HEK293 (cell line): ENCODE results near the gene DEK.

Experiments
- CTCF ChIA-PET: fragments of 350-600 bp; formaldehyde crosslinking; extraction: SDS; loops from one replicate; lab custom pipeline; 2021; ENCODE audit warnings: antibody characterized with exemption; lab: Yijun Ruan, JAX
- POLR2A ChIA-PET: fragments of 300-600 bp; formaldehyde crosslinking; extraction: SDS; loops from one replicate; lab custom pipeline; 2020; ENCODE audit warnings: antibody characterized with exemption, inconsistent platforms; lab: Yijun Ruan, JAX
- H3K27ac ChIP-seq: fragments of 200-500 bp; sonication (Bioruptor generic); 2 replicates; pipeline ENCODE4 v1.5.1; 2014; ENCODE audit warnings: low read depth, low read length, control low read depth, inconsistent platforms; ENCODE audit errors: extremely low read depth
- H3K36me3 ChIP-seq, 2 experiments: fragments of 200-500 bp in 1 of 2; sonication (Bioruptor generic) in 1 of 2; 1 replicate in 1 of 2; 2 replicates in 1 of 2; pipeline ENCODE4 v1.5.1; 2014 to 2017; ENCODE audit warnings: inconsistent platforms in 2 of 2, low read length in 2 of 2; ENCODE audit not compliant: control insufficient read depth in 2 of 2, insufficient read depth in 1 of 2
- H3K4me1 ChIP-seq: fragments of 200-500 bp; sonication (Bioruptor generic); 2 replicates; pipeline ENCODE4 v1.5.1; 2014; ENCODE audit warnings: mild to moderate bottlenecking, low read length, inconsistent platforms; ENCODE audit not compliant: control insufficient read depth, insufficient read depth
- H3K4me3 ChIP-seq: 2 replicates; pipeline ENCODE4 v1.5.1; 2011; ENCODE audit warnings: low read depth, mild to moderate bottlenecking, control low read depth, low read length, moderate library complexity
- H3K9me3 ChIP-seq: fragments of 200-500 bp; sonication (Bioruptor generic); 2 replicates; pipeline ENCODE4 v1.5.1; 2014; ENCODE audit warnings: low read depth, low read length, inconsistent platforms; ENCODE audit not compliant: control insufficient read depth, insufficient read depth
- ATF2 ChIP-seq: fragments of 450-650 bp; formaldehyde crosslinking; IDR thresholded peaks from 2 replicates; pipeline ENCODE4 v1.5.1; 2016; ENCODE audit warnings: missing biosample characterization, missing genetic modification characterization, low read depth
- GFI1B ChIP-seq: fragments of 450-650 bp; formaldehyde crosslinking; IDR thresholded peaks from 2 replicates; pipeline ENCODE4 v1.5.1; 2016; ENCODE audit warnings: missing biosample characterization, missing genetic modification characterization
- KLF17 ChIP-seq: fragments of 450-650 bp; formaldehyde crosslinking; IDR thresholded peaks from 2 replicates; pipeline ENCODE4 v1.5.1; 2016; ENCODE audit warnings: missing biosample characterization, missing genetic modification characterization
- PRDM1 ChIP-seq: fragments of 450-650 bp; formaldehyde crosslinking; IDR thresholded peaks from 2 replicates; pipeline ENCODE4; 2016; ENCODE audit warnings: missing biosample characterization, missing genetic modification characterization
- PRDM6 ChIP-seq: fragments of 450-650 bp; formaldehyde crosslinking; IDR thresholded peaks from 2 replicates; pipeline ENCODE4 v1.5.1; 2017; ENCODE audit warnings: missing biosample characterization, missing genetic modification characterization
- TSHZ1 ChIP-seq: fragments of 450-650 bp; formaldehyde crosslinking; IDR thresholded peaks from 2 replicates; pipeline ENCODE4 v1.5.1; 2016; ENCODE audit warnings: missing biosample characterization, missing genetic modification characterization, borderline replicate concordance
- ZIC2 ChIP-seq: fragments of 450-650 bp; formaldehyde crosslinking; IDR thresholded peaks from 2 replicates; pipeline ENCODE4 v1.5.1; 2016; ENCODE audit warnings: missing biosample characterization, missing genetic modification characterization
- ZNF18 ChIP-seq: fragments of 450-650 bp; formaldehyde crosslinking; IDR thresholded peaks from 2 replicates; pipeline ENCODE4 v1.5.1; 2016; ENCODE audit warnings: missing biosample characterization, missing genetic modification characterization
- ZNF280D ChIP-seq: fragments of 450-650 bp; formaldehyde crosslinking; IDR thresholded peaks from 2 replicates; pipeline ENCODE4 v1.5.1; 2016; ENCODE audit warnings: missing biosample characterization, missing genetic modification characterization
- ZNF354C ChIP-seq: fragments of 450-650 bp; formaldehyde crosslinking; IDR thresholded peaks from 2 replicates; pipeline ENCODE4 v1.5.1; 2016; ENCODE audit warnings: missing biosample characterization, missing genetic modification characterization, low read depth, borderline replicate concordance
- ZNF394 ChIP-seq: fragments of 450-650 bp; formaldehyde crosslinking; IDR thresholded peaks from 2 replicates; pipeline ENCODE4 v1.5.1; 2016; ENCODE audit warnings: missing biosample characterization, missing genetic modification characterization, mild to moderate bottlenecking, moderate library complexity, borderline replicate concordance
- ZNF416 ChIP-seq: fragments of 450-650 bp; formaldehyde crosslinking; IDR thresholded peaks from 2 replicates; pipeline ENCODE4 v1.5.1; 2016; ENCODE audit warnings: missing biosample characterization, missing genetic modification characterization
- ZNF426 ChIP-seq: fragments of 450-650 bp; formaldehyde crosslinking; IDR thresholded peaks from 2 replicates; pipeline ENCODE4 v1.5.1; 2017; ENCODE audit warnings: missing biosample characterization, missing genetic modification characterization, mild to moderate bottlenecking, inconsistent platforms, moderate library complexity
- ZNF48 ChIP-seq: fragments of 450-650 bp; formaldehyde crosslinking; IDR thresholded peaks from 2 replicates; pipeline ENCODE4 v1.5.1; 2016; ENCODE audit warnings: missing biosample characterization, missing genetic modification characterization
- ZNF548 ChIP-seq: fragments of 450-650 bp; formaldehyde crosslinking; IDR thresholded peaks from 2 replicates; pipeline ENCODE4 v1.5.1; 2016; ENCODE audit warnings: missing biosample characterization, missing genetic modification characterization
- ZNF561 ChIP-seq: fragments of 450-650 bp; IDR thresholded peaks from 2 replicates; pipeline ENCODE4 v1.5.1; 2018; ENCODE audit warnings: missing biosample characterization, missing genetic modification characterization, borderline replicate concordance
- ZNF664 ChIP-seq: fragments of 450-650 bp; formaldehyde crosslinking; IDR thresholded peaks from 2 replicates; pipeline ENCODE4 v1.5.1; 2016; ENCODE audit warnings: missing biosample characterization, missing genetic modification characterization
- ZNF768 ChIP-seq: fragments of 450-650 bp; formaldehyde crosslinking; IDR thresholded peaks from 2 replicates; pipeline ENCODE4 v1.5.1; 2018; ENCODE audit warnings: missing biosample characterization, mild to moderate bottlenecking, missing genetic modification characterization
- ZNF830 ChIP-seq: fragments of 450-650 bp; IDR thresholded peaks from 2 replicates; pipeline ENCODE4 v1.5.0; 2018; ENCODE audit warnings: missing biosample characterization, missing genetic modification characterization, low read depth, mild to moderate bottlenecking, moderate library complexity
- ZNF837 ChIP-seq: fragments of 450-650 bp; formaldehyde crosslinking; IDR thresholded peaks from 2 replicates; pipeline ENCODE4 v1.5.1; 2016; ENCODE audit warnings: missing biosample characterization, missing genetic modification characterization

Gene DEK

GRCh38 chr6:18284261-18284660 is 19.9 kb upstream of the DEK start:
- Histone ChIP-seq H3K9me3 (no peaks in the 10 kb centered on the region), H3K27ac (no peak overlapping the region), H3K36me3 (no peaks in the 10 kb centered on the region), H3K4me3 (no peak overlapping the region), H3K4me1 (peaks cover 9% of the 10 kb centered on the region)
- ChIA-PET CTCF (no interaction called here), POLR2A (interaction anchor here (0.5 kb wide), 1 partner anchor 824 kb away, joined by 4 read pairs; no protein-coding TSS in a partner anchor)
- TF ChIP-seq PRDM1 (tag by site-specific recombination) (no peak), ZNF394 (no peak), ZNF664 (tag by site-specific recombination) (no peak), ZNF548 (tag by site-specific recombination) (no peak), ZNF837 (tag by site-specific recombination) (no peak), ZNF280D (tag by site-specific recombination) (no peak), GFI1B (tag by site-specific recombination) (no peak), ZNF18 (no peak), ZNF416 (tag by site-specific recombination) (no peak), ZNF48 (tag by site-specific recombination) (no peak), PRDM6 (tag by site-specific recombination) (no peak), ZNF561 (no peak), TSHZ1 (tag by site-specific recombination) (no peak), ZNF354C (tag by site-specific recombination) (no peak), ZIC2 (tag by site-specific recombination) (no peak), ATF2 (tag by site-specific recombination) (no peak), KLF17 (tag by site-specific recombination) (no peak), ZNF426 (tag by site-specific recombination) (no peak), ZNF830 (no peak), ZNF768 (tag by site-specific recombination) (no peak)
